Activated gamma-delta T cell treated with Interleukin-2 at 50 U/mL for 16 hours (primary cell): ENCODE measurements around the gene PXDC1.
A peak's percentile ranks its signal among the peaks of the same experiment; 100 is the strongest.
"Not testable (repeated sequence)": the region's sequence is repeated elsewhere in the genome, so short reads cannot be mapped to it uniquely, and the experiment has no call there.

Experiments used
- DNase-seq: peaks from one replicate; pipeline ENCODE4 v3.0.0-alpha.2; 2020

The PXDC1 gene

GRCh38 chr6:3761989-3762270 lies 10.4 kb upstream of the PXDC1 start:
- no peak for DNase-seq

GRCh38 chr6:3759646-3760232 lies 8.2 kb upstream of the PXDC1 start:
- no peak for DNase-seq

GRCh38 chr6:3758842-3759144 lies 7.3 kb upstream of the PXDC1 start:
- no peak for DNase-seq

- DNase-seq, result not testable (repeated sequence)
Observed at GRCh38 chr6:3757998-3758841, 6.7 kb upstream of the PXDC1 start.

- DNase-seq, result no peak
Observed at GRCh38 chr6:3757241-3757641, 5.7 kb upstream of the PXDC1 start.

GRCh38 chr6:3756546-3756945 lies 5.0 kb upstream of the PXDC1 start:
- no peak for DNase-seq

GRCh38 chr6:3755637-3756545 lies 4.4 kb upstream of the PXDC1 start:
- no peak for DNase-seq

GRCh38 chr6:3754776-3755175 lies 3.3 kb upstream of the PXDC1 start:
- DNase-seq, result no peak

GRCh38 chr6:3754032-3754725 lies 2.7 kb upstream of the PXDC1 start:
- DNase-seq, result not testable (repeated sequence)

- no peak for DNase-seq
Observed at GRCh38 chr6:3753228-3753835, 1.8 kb upstream of the PXDC1 start.

GRCh38 chr6:3752531-3753227 lies 1.2 kb upstream of the PXDC1 start:
- DNase-seq, result no peak

GRCh38 chr6:3751730-3752530 lies 417 bp upstream of the PXDC1 start:
- DNase-seq, result peak; percentile 28

- no peak for DNase-seq
Observed at GRCh38 chr6:3750317-3751076, 1.0 kb downstream of the PXDC1 start.

GRCh38 chr6:3749977-3750316 lies 1.6 kb downstream of the PXDC1 start:
- DNase-seq, result no peak

GRCh38 chr6:3749067-3749841 lies 2.3 kb downstream of the PXDC1 start:
- DNase-seq, result no peak

- no peak for DNase-seq
Observed at GRCh38 chr6:3748208-3749066, 3.1 kb downstream of the PXDC1 start.

GRCh38 chr6:3747100-3747737 lies 4.3 kb downstream of the PXDC1 start:
- DNase-seq, result no peak

GRCh38 chr6:3746696-3747095 lies 4.8 kb downstream of the PXDC1 start:
- DNase-seq, result no peak
